GM18909 (cell line): ENCODE data around the gene PRSS8.
"Not testable (repeated sequence)": the region's sequence is repeated elsewhere in the genome, so short reads cannot be mapped to it uniquely, and the experiment has no call there.

Experiments used
- ATAC-seq: cut with Tn5 transposase; IDR thresholded peaks from one replicate; pipeline ENCODE4 v1.9.1; 2021; ENCODE audit warnings: mild to moderate bottlenecking; ENCODE audit not compliant: unreplicated experiment, poor library complexity

The PRSS8 gene

DNA sequence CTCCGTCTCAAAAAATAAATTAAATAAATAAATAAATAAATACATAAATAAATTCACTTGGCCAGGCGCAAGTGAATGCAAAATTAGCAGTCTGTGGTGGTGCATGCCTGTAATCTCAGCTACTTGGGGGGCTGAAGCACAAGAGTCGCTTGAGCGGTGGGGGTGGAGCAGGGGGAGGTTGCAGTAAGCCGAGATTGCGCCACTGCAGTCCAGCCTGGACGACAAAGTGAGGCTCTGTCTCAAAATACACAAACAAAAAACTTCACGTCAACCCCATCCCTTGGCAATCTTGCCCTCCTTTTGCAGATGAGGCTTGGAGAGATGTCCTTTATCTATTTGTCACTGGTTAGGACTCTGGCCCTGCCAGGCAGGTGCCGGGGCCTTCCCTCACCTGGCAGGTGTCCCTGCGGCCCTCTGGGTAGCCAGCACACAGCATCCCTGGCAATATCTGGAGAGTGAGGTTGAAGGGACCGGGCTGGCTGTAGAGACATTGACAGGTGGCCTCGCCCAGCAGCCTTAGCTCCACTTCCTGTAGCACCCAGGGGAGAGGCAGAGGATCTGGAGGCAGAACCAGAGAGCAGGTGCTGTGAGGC, 10.0 kb upstream of the PRSS8 start:
- no peak for ATAC-seq

DNA sequence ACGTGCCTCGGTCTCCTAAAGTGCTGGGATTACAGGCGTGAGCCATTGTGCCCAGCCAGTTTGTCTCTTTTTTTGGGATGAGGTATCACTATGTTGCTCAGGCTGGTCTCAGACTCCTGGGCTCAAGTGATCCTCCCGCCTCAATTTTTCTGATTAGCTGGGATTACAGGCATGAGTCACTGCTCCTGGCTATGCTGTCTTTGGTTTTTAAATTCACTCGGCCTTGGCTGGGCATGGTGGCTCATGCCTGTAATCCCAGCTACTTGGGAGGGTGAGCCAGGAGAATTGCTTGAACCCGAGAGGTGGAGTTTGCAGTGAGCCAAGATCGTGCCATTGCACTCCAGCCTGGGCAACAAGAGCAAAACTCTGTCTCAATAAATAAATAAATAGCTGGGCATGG, 8.9 kb upstream of the PRSS8 start:
- ATAC-seq: not testable (repeated sequence)

DNA sequence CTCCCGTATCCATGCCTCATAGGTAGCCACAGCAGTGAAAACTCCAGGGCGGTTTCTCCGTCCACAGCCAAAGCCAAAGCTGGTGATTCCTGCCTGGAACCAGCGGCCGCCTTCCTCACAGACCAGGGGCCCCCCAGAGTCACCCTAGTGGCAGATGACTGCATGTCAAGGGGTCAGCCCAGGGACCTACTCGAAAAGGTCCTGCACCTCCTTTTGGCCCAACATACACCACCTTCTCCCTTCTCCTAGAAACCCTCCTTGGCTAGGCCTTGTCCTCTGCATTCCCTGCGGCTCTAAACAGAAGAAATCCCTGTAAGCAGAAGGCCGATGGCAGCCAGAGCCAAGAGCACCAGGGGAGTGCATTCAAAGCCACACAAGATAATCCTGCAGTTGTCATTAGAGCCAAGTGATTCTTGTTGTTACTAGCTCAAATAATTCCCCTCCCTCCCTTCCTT, 8.2 kb upstream of the PRSS8 start:
- no peak for ATAC-seq

- ATAC-seq: no peak
Measured at GRCh38 chr16:31143011-31143693, 7.6 kb upstream of the PRSS8 start.

DNA sequence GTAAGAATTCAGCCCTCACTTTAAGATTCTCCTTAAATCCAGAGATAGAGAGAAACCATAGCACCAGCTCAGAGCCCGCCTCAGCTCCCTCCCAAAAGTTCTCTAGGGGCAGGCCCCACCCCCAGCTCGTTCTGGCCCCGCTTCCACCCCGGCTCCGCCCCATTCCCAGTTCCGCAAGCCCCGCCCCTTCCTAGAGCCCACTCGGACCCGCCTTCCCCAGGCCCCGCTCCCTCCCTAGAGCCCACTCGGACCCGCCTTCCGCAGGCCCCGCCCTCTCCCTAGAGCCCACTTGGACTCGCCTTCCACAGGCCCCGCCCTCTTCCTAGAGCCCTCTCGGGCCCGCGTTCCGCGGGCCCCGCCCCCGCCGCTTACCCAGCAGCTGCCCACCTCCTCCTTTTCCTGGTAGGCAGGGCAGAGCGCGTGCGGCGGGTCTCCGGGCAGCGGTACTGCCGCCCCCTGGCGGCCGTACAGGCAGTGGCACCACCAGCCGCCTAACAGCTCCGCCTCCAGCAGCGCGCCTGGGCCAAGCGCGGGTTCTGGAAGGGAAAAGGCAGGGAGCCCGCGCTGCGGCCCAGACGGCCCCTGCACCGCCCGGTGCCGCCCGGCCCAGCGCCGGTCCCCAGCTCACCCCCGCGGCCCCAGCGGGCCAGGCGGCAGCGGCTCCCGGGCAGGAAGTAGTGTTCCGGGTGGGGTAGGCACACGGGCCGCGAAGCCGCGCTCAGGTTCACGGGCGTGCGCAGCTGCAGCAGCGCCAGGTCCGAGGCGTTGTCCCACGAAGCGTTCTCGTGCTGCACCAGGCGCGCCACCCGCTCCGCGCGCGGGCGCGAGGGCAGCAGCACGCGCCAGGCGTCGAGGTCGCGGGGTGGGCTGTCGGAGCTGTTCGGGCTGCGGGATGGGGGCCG, 6.8 kb upstream of the PRSS8 start:
- peak; percentile 88 for ATAC-seq

GRCh38 chr16:31141489-31142108, 6.1 kb upstream of the PRSS8 start:
- ATAC-seq: no peak

DNA sequence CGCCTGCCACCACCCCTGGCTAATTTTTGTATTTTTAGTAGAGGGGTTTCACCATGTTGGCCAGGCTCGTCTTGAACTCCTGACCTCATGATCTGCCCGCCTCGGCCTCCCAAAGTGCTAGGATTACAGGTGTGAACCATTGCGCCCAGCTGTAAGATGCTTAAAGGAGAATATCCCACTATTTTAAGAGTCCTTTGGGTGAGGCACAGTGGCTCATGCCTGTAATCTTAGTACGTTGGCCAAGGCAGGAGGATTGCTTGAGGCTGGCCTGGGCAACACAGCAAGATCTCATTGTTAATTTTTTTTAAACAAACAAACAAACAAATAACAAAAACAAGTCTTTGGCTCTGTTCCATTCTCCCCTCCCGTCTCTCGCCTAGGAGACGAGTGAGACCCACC, 5.5 kb upstream of the PRSS8 start:
- not testable (repeated sequence) for ATAC-seq

- no peak for ATAC-seq
Measured at GRCh38 chr16:31138621-31139578, 3.4 kb upstream of the PRSS8 start.

GRCh38 chr16:31136822-31137499, 1.4 kb upstream of the PRSS8 start:
- not testable (repeated sequence) for ATAC-seq

DNA sequence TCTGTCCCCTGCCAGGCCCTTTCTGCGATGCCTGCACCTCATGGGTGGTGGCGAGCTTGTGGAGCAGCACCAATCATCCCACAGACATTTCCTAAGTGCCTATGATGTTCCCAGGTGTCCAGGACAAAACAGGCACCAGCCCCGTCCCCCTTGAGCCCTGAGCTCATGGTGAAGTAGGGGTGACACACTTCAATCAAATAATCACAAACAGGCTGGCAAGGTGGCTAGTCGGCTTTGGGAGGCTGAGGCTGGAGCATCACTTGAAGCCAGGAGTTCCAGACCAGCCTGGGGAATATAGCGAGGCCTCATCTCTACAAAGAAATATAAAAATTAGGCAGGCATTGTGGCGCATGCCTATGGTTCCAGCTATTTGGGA, 748 bp upstream of the PRSS8 start:
- ATAC-seq: no peak

DNA sequence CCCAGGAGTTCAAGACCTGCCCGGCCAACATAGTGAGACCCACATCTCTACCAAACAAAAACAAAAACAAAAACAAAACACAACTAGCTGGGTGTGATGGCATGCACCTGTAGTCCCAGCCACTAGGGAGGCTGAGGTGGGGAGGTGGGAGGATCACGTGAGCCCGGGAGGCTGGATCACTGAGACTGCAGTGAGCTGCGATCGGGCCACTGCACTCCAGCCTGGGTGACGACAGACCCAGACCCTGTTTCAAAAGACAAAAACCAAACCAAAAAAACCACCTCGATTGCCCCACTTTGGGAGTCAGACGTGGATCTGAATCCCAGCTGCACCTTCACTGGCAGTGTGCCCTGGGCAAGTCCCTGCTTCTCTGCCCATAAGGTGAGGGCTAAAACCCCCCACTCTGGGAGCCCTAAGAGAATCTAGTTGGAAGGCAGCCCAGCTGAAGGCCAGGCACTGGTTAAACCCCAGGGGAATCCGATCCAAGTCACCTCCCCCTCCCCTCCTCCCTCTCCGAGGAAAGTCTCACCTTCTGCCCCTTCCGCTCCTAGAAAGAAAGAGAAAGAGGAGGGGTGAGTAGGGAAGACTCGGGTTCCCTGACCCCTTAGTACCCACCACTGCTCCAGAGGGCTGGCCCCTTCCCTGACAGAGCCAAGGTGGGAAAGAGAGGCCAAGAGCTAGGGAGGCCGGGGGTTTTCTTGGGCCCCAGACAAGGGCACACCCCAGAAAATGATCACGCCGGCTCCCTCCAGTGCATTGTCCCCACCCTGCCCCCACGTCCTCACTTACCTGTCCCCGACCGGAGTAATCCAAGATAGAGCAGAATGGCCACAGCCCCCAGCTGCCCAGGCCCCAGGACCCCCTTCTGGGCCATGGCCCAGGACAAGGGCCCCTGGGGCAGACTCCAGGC, 647 bp downstream of the PRSS8 start:
- no peak for ATAC-seq

- ATAC-seq: no peak
Measured at GRCh38 chr16:31134091-31134571, 1.4 kb downstream of the PRSS8 start.

GRCh38 chr16:31133046-31133501, 2.5 kb downstream of the PRSS8 start:
- no peak for ATAC-seq

- no peak for ATAC-seq
Measured at GRCh38 chr16:31132303-31132979, 3.1 kb downstream of the PRSS8 start.

DNA sequence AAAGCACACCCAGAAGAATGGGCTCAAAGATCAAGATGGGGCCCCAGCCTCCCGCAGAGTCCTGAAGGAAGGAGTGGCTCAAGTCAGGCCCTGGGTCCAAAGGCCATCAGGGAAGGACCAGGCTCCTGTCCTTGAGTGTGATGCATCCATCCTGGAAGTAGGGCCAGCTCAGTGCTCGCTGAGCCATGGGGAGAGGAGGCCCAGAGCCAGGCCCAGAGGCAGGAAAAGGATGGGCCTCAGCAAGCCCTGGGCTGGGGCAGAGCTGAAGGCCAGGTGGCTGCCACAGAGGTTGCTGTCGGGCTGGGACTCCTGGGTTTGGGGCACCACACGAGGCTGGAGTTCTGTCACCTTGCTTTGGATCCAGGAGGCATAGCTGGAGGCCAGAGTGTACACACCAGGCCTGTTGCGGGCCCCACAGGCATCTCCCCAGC, 3.7 kb downstream of the PRSS8 start:
- ATAC-seq: no peak

DNA sequence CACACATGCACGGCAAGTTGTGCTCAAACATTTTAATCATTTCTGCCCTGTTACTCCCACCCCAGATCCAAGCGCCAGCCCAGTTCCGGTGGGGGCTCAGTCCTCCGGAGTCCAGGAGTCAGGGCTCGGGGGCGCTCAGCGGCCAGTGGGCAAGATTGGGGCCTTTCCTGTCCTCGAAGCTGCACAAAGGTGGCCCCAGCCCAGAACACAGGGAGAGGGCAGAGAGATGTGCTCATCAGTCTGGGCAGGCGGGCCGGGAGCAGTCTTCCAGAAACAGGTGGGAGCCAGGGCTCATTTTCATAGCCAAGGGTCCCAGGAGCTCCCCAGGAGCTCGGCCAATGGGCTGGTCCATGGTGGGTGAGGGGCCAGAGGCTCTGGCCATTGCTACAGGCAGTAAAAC, 4.1 kb downstream of the PRSS8 start:
- ATAC-seq: no peak

- ATAC-seq: no peak
Measured at GRCh38 chr16:31130899-31131298, 4.6 kb downstream of the PRSS8 start.
